ENCODE measurements around the gene CAVIN1.

CAVIN1 gene

GRCh38 chr17:42387661-42388380 is 35.2 kb downstream of the CAVIN1 start (continued):
- TF ChIP-seq GLI2 (tag by site-specific recombination; IDR thresholded peaks at IDR 0.05; ENCODE audit: borderline replicate concordance, low read depth) (no peak), ZBTB1 (tag by site-specific recombination; IDR thresholded peaks at IDR 0.05) (no peak), SETDB1 (IDR thresholded peaks at IDR 0.05; ENCODE audit: insufficient read length, low read length) (no peak), ZFP41 (tag by site-specific recombination; IDR thresholded peaks at IDR 0.05; ENCODE audit: borderline replicate concordance) (no peak), ZNF202 (tag by site-specific recombination; IDR thresholded peaks at IDR 0.05; ENCODE audit: borderline replicate concordance) (no peak), ZNF394 (tag by site-specific recombination; IDR thresholded peaks at IDR 0.05; ENCODE audit: borderline replicate concordance) (no peak), ZNF658 (tag by site-specific recombination; IDR thresholded peaks at IDR 0.05) (no peak), ZNF560 (tag by site-specific recombination; IDR thresholded peaks at IDR 0.05; ENCODE audit: borderline replicate concordance) (no peak), ZSCAN23 (tag by site-specific recombination; IDR thresholded peaks at IDR 0.05) (no peak), TRIM28 (IDR thresholded peaks at IDR 0.05; ENCODE audit: borderline replicate concordance, low read length) (no peak), ZNF561 (tag by site-specific recombination; IDR thresholded peaks at IDR 0.05; ENCODE audit: borderline replicate concordance) (peak; percentile 58; the same call in 1 of the 2 replicates), ZNF2 (tag by site-specific recombination; IDR thresholded peaks at IDR 0.05) (no peak), ZNF555 (tag by site-specific recombination; conservative IDR thresholded peaks at IDR 0.05) (no peak), ZNF580 (tag by site-specific recombination; IDR thresholded peaks at IDR 0.05) (no peak), ZNF792 (tag by site-specific recombination; IDR thresholded peaks at IDR 0.05) (no peak), ZNF777 (tag by site-specific recombination; IDR thresholded peaks at IDR 0.05; ENCODE audit: borderline replicate concordance) (peak; percentile 80), ZNF146 (tag by site-specific recombination; IDR thresholded peaks at IDR 0.05) (no peak), ZNF585B (tag by site-specific recombination; IDR thresholded peaks at IDR 0.05) (0 out of 2 replicates have a peak, but pooled peaks have one; percentile 30), ELK4 (IDR thresholded peaks at IDR 0.05; ENCODE audit: borderline replicate concordance, low read depth, low read length) (no peak), ZNF341 (tag by site-specific recombination; IDR thresholded peaks at IDR 0.05; ENCODE audit: low read depth) (no peak), BCL11B (tag by site-specific recombination; IDR thresholded peaks at IDR 0.05; ENCODE audit: low read depth) (peak; percentile 17; the same call in 1 of the 2 replicates), ZNF16 (tag by site-specific recombination; IDR thresholded peaks at IDR 0.05; ENCODE audit: low read depth) (no peak), KLF9 (tag by site-specific recombination; IDR thresholded peaks at IDR 0.05; ENCODE audit: low read depth) (peak; percentile 48), HIC1 (tag by site-specific recombination; IDR thresholded peaks at IDR 0.05) (no peak), YY2 (tag by site-specific recombination; IDR thresholded peaks at IDR 0.05) (0 out of 2 replicates have a peak, but pooled peaks have one; percentile 37), ZNF837 (tag by site-specific recombination; IDR thresholded peaks at IDR 0.05) (no peak), KLF1 (tag by site-specific recombination; IDR thresholded peaks at IDR 0.05) (no peak), ZNF302 (tag by site-specific recombination; IDR thresholded peaks at IDR 0.05; ENCODE audit: low read depth) (no peak), ZNF501 (tag by site-specific recombination; IDR thresholded peaks at IDR 0.05) (peak; percentile 37; the same call in 1 of the 2 replicates), ZNF623 (tag by site-specific recombination; IDR thresholded peaks at IDR 0.05) (no peak), ZBTB48 (tag by site-specific recombination; IDR thresholded peaks at IDR 0.05) (peak; percentile 88), MZF1 (tag by site-specific recombination; IDR thresholded peaks at IDR 0.05; ENCODE audit: borderline replicate concordance) (no peak)
- TF ChIP-seq, protein P1, sequence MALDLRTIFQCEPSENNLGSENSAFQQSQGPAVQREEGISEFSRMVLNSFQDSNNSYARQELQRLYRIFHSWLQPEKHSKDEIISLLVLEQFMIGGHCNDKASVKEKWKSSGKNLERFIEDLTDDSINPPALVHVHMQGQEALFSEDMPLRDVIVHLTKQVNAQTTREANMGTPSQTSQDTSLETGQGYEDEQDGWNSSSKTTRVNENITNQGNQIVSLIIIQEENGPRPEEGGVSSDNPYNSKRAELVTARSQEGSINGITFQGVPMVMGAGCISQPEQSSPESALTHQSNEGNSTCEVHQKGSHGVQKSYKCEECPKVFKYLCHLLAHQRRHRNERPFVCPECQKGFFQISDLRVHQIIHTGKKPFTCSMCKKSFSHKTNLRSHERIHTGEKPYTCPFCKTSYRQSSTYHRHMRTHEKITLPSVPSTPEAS (tag by site-specific recombination; IDR thresholded peaks at IDR 0.05): 0 out of 2 replicates have a peak, but pooled peaks have one; percentile 37
- TF ChIP-seq, protein P2, sequence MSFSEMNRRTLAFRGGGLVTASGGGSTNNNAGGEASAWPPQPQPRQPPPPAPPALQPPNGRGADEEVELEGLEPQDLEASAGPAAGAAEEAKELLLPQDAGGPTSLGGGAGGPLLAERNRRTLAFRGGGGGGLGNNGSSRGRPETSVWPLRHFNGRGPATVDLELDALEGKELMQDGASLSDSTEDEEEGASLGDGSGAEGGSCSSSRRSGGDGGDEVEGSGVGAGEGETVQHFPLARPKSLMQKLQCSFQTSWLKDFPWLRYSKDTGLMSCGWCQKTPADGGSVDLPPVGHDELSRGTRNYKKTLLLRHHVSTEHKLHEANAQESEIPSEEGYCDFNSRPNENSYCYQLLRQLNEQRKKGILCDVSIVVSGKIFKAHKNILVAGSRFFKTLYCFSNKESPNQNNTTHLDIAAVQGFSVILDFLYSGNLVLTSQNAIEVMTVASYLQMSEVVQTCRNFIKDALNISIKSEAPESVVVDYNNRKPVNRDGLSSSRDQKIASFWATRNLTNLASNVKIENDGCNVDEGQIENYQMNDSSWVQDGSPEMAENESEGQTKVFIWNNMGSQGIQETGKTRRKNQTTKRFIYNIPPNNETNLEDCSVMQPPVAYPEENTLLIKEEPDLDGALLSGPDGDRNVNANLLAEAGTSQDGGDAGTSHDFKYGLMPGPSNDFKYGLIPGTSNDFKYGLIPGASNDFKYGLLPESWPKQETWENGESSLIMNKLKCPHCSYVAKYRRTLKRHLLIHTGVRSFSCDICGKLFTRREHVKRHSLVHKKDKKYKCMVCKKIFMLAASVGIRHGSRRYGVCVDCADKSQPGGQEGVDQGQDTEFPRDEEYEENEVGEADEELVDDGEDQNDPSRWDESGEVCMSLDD (tag by site-specific recombination; IDR thresholded peaks at IDR 0.05): no peak

Measured in HEK293 (cell line).